Stomach smooth muscle (tissue), 2 donors: ENCODE data around the gene TASL.
"Not testable (repeated sequence)": the region's sequence is repeated elsewhere in the genome, so short reads cannot be mapped to it uniquely, and the experiment has no call there.

ENCODE experiments used
- H3K27ac ChIP-seq: one replicate; pipeline ENCODE4 v1.7.0; 2013; ENCODE audit warnings: mild to moderate bottlenecking, low read length, inconsistent platforms
- H3K27me3 ChIP-seq, 2 donors: one replicate each; pipeline ENCODE4 v1.7.0; 2013; ENCODE audit warnings: low read length in 2 of 2; ENCODE audit not compliant: insufficient read depth in 2 of 2, control insufficient read depth in 1 of 2
- H3K36me3 ChIP-seq, 2 donors: one replicate each; pipeline ENCODE4 v1.7.0; 2013; ENCODE audit warnings: low read length in 2 of 2; ENCODE audit not compliant: control insufficient read depth in 2 of 2, insufficient read depth in 2 of 2
- H3K4me1 ChIP-seq: one replicate; pipeline ENCODE4 v1.7.0; 2013; ENCODE audit warnings: low read length; ENCODE audit not compliant: control insufficient read depth, insufficient read depth
- H3K4me3 ChIP-seq, 2 donors: one replicate each; pipeline ENCODE4 v1.7.0; 2013; ENCODE audit warnings: low read length in 2 of 2
- H3K9ac ChIP-seq, 2 donors: one replicate each; pipeline ENCODE4 v1.7.0; 2013; ENCODE audit warnings: low read length in 2 of 2, mild to moderate bottlenecking in 1 of 2
- H3K9me3 ChIP-seq, 2 donors: one replicate each; pipeline ENCODE4 v1.7.0; 2013; ENCODE audit warnings: low read length in 2 of 2; ENCODE audit not compliant: control insufficient read depth in 2 of 2
- donor health status: healthy.
- donor health status: Pancreatic carcinoma.

Gene TASL

GRCh38 chrX:30607155-30607554, 29.6 kb upstream of the TASL start:
- Histone ChIP-seq H3K27me3 (no peaks in the 10 kb centered on the region), H3K4me1 (no peaks in the 10 kb centered on the region), H3K9me3 (no peaks in the 10 kb centered on the region), H3K9ac (no peak overlapping the region), H3K27ac (no peak overlapping the region), H3K4me3 (no peak overlapping the region), H3K36me3 (no peaks in the 10 kb centered on the region)

- H3K9me3 ChIP-seq, H3K9ac ChIP-seq, H3K4me3 ChIP-seq: not testable (repeated sequence)
Observed at GRCh38 chrX:30600269-30601176, 23.0 kb upstream of the TASL start.

GRCh38 chrX:30597216-30598012, 19.8 kb upstream of the TASL start:
- Histone ChIP-seq H3K9me3 (no peaks in the 10 kb centered on the region), H3K27me3 (peaks cover 0 to 5% of the 10 kb centered on the region in 2 donors), H3K9ac (no peak overlapping the region), H3K4me3 (no peak overlapping the region), H3K36me3 (no peaks in the 10 kb centered on the region), H3K4me1 (no peaks in the 10 kb centered on the region), H3K27ac (no peak overlapping the region)

More at GRCh38 chrX:30600269-30601176, 23.0 kb upstream of the TASL start:
- not testable (repeated sequence) for H3K36me3 ChIP-seq, H3K4me1 ChIP-seq, H3K27ac ChIP-seq, H3K27me3 ChIP-seq

- H3K9me3 ChIP-seq = no peaks in the 10 kb centered on the region
- H3K27ac ChIP-seq = no peak overlapping the region
- H3K36me3 ChIP-seq = no peaks in the 10 kb centered on the region
- no peaks in the 10 kb centered on the region for H3K4me1 ChIP-seq
- no peak overlapping the region for H3K9ac ChIP-seq
- H3K4me3 ChIP-seq = no peak overlapping the region
- H3K27me3 ChIP-seq = peaks cover 0 to 5% of the 10 kb centered on the region in 2 donors
Observed at GRCh38 chrX:30593440-30594200, 16.1 kb upstream of the TASL start.

GRCh38 chrX:30592831-30593230, 15.3 kb upstream of the TASL start:
- Histone ChIP-seq H3K36me3 (no peaks in the 10 kb centered on the region), H3K9me3 (no peaks in the 10 kb centered on the region), H3K9ac (no peak overlapping the region), H3K4me3 (no peak overlapping the region), H3K27me3 (peaks cover 0 to 3% of the 10 kb centered on the region in 2 donors), H3K4me1 (no peaks in the 10 kb centered on the region), H3K27ac (no peak overlapping the region)

- Histone ChIP-seq H3K4me3 (no peak overlapping the region), H3K36me3 (no peaks in the 10 kb centered on the region), H3K4me1 (no peaks in the 10 kb centered on the region), H3K27me3 (peaks cover 0 to 3% of the 10 kb centered on the region in 2 donors), H3K27ac (no peak overlapping the region), H3K9me3 (no peaks in the 10 kb centered on the region), H3K9ac (no peak overlapping the region)
Observed at GRCh38 chrX:30590368-30590767, 12.8 kb upstream of the TASL start.

GRCh38 chrX:30589146-30589888, 11.8 kb upstream of the TASL start:
- Histone ChIP-seq H3K27ac (no peak overlapping the region), H3K4me3 (no peak overlapping the region), H3K36me3 (no peaks in the 10 kb centered on the region), H3K9me3 (no peaks in the 10 kb centered on the region), H3K9ac (no peak overlapping the region), H3K4me1 (no peaks in the 10 kb centered on the region), H3K27me3 (peaks cover 0 to 3% of the 10 kb centered on the region in 2 donors)

GRCh38 chrX:30586516-30586915, 8.9 kb upstream of the TASL start:
- no peak overlapping the region for H3K27ac ChIP-seq
- H3K4me1 ChIP-seq = no peaks in the 10 kb centered on the region
- H3K9me3 ChIP-seq = no peaks in the 10 kb centered on the region
- H3K36me3 ChIP-seq = no peaks in the 10 kb centered on the region
- no peak overlapping the region for H3K9ac ChIP-seq
- H3K27me3 ChIP-seq = no peaks in the 10 kb centered on the region
- H3K4me3 ChIP-seq = no peak overlapping the region

- H3K9ac ChIP-seq = no peak overlapping the region
- no peaks in the 10 kb centered on the region for H3K27me3 ChIP-seq
- H3K4me1 ChIP-seq = no peaks in the 10 kb centered on the region
- H3K27ac ChIP-seq = no peak overlapping the region
- no peaks in the 10 kb centered on the region for H3K9me3 ChIP-seq
- H3K4me3 ChIP-seq = no peak overlapping the region
- no peaks in the 10 kb centered on the region for H3K36me3 ChIP-seq
Observed at GRCh38 chrX:30582664-30583063, 5.1 kb upstream of the TASL start.

- no peaks in the 10 kb centered on the region for H3K27me3 ChIP-seq
- H3K4me1 ChIP-seq = no peaks in the 10 kb centered on the region
- H3K36me3 ChIP-seq = no peaks in the 10 kb centered on the region
- H3K9me3 ChIP-seq = no peaks in the 10 kb centered on the region
- no peak overlapping the region for H3K27ac ChIP-seq
- H3K4me3 ChIP-seq = no peak overlapping the region
- no peak overlapping the region for H3K9ac ChIP-seq
Observed at GRCh38 chrX:30580641-30581040, 3.1 kb upstream of the TASL start.
